Measurements from ENCODE around the gene KRT72.

The KRT72 gene

DNA sequence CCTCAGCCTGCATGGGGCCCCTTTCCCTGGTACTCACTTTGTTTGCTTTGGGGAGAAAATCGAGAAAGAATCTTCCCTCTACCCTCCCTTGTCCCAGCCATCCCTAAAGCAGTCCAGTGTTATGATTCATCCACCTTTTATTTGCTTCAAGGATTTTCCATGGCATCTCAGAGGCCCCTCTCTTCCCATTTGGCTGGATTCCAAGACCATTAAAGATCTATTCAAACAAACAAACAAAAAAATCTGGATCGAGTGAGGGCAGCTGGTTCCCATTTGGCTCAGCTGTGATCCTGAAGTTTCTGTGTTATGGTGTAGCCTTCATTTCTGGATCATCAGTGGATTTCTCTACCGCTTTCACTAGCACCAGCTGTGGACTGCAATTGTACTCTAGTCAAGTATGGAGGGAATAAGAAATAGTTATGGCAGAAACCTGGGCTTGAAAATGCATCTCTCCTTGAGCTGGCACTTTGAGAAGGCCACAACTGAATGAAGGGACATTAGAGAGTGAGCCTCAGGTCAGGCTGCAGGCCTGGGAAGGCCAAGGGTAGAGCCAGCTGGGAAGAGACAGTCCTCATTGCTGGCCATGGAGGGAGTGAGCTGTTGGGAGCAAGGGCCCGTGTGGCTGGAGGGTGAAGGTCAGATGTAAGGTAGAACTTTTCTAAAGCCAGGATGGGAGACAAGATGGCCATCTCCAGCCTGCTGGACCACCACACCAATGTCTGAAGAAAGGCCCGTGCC lies 62.0 kb downstream of the KRT72 start:
- no peak for DNase-seq

DNA sequence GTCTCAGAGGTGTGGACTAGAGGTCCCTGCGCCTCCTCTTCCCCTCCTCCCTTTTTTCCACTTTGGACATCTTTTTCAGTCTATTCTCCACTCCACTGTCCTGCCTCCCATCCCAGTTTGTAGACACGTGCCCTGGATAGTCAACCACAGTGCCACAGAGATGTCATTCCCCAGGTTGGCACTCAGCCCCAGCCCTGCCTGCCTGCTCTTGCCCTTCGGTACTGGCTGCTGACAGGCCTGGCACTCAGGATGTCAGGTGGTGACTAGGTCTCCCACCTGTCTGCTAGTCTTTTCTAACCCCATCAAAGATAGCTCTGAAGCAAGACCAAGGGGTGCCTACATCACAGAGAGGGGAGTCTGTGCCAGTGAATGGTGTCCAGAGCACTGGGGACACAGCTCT lies 64.2 kb downstream of the KRT72 start:
- no peak for DNase-seq
